GM21390 (cell line): Measurements from ENCODE around the gene DBP.

Experiments
- ATAC-seq: cut with Tn5 transposase; IDR thresholded peaks from one replicate; pipeline ENCODE4 v1.9.1; 2021; ENCODE audit not compliant: unreplicated experiment

Gene DBP

GRCh38 chr19:48628486-48629296 lies 8.5 kb downstream of the DBP start:
- ATAC-seq: no peak

- no peak for ATAC-seq
These were observed 9.3 kb downstream of the DBP start for GRCh38 chr19:48627865-48628314.

GRCh38 chr19:48627201-48627864 lies 9.8 kb downstream of the DBP start:
- no peak for ATAC-seq

- no peak for ATAC-seq
These were observed 11.3 kb downstream of the DBP start for GRCh38 chr19:48625891-48626327.

GRCh38 chr19:48624791-48625723 lies 12.1 kb downstream of the DBP start:
- no peak for ATAC-seq

GRCh38 chr19:48624067-48624594 lies 13.0 kb downstream of the DBP start:
- peak; percentile 58 for ATAC-seq

- ATAC-seq: no peak
These were observed 13.6 kb downstream of the DBP start for GRCh38 chr19:48623556-48624066.

- no peak for ATAC-seq
These were observed 17.2 kb downstream of the DBP start for GRCh38 chr19:48619692-48620585.

- ATAC-seq: peak; percentile 71
These were observed 18.1 kb downstream of the DBP start, which contains the start of the genes RPL18 and SPHK2 for GRCh38 chr19:48618916-48619691. Gene RPL18, minus strand, starts transcription at chr19:48619178. Its CDS starts 35 bp downstream, at chr19:48619143. Gene SPHK2, plus strand, starts transcription at chr19:48619506. Its CDS starts 1,009 bp downstream, at chr19:48620515.

GRCh38 chr19:48618278-48618915 lies 18.8 kb downstream of the DBP start:
- ATAC-seq: no peak

- no peak for ATAC-seq
These were observed 19.8 kb downstream of the DBP start for GRCh38 chr19:48617146-48617937.

GRCh38 chr19:48616491-48617056 lies 20.6 kb downstream of the DBP start:
- ATAC-seq: no peak

GRCh38 chr19:48616041-48616436 lies 21.1 kb downstream of the DBP start:
- no peak for ATAC-seq

GRCh38 chr19:48615231-48616040 lies 21.7 kb downstream of the DBP start:
- ATAC-seq: no peak

- no peak for ATAC-seq
These were observed 22.5 kb downstream of the DBP start, which contains the start of gene FAM83E for GRCh38 chr19:48614436-48615230. Gene FAM83E, minus strand, starts transcription at chr19:48615076. Its CDS starts 1,704 bp downstream, at chr19:48613372.
